ENCODE results near the gene EWSR1.

The EWSR1 gene

DNA sequence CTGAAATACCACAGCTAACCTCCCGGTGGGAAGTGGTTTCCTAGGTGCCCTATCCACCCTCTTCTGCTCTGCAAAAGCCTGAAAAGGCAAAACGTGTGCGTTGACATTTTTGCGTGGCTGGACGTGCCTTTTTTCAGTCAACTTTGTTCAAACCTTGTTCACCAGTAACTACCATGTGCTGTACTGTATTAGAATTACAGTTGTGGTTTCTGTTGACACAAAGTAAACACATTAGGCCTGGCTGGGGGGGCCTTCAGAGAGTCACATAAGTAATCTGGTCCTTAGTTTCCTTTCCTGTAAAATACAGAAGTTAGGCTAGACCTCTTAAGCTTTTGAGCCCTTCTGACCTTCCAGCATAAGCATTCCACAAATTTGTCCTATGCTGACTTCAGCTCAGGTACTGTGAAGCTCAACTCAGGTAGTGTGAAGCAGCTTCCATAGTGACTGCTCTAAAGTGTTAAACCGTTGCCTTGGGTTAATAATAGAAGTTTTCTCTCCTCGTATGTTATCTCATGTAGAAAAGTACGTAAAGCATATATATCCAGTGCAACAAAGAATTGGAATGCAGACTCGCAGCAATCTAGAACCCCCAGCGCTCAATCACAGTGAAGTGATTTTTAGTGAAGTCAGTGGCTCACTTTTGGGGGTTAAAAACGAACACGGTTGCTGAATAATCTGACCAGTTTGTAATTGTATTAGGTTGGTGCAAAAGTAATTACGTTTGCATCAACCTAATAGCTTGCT, 1.8 kb downstream of the EWSR1 start:
- no peak for DNase-seq

DNA sequence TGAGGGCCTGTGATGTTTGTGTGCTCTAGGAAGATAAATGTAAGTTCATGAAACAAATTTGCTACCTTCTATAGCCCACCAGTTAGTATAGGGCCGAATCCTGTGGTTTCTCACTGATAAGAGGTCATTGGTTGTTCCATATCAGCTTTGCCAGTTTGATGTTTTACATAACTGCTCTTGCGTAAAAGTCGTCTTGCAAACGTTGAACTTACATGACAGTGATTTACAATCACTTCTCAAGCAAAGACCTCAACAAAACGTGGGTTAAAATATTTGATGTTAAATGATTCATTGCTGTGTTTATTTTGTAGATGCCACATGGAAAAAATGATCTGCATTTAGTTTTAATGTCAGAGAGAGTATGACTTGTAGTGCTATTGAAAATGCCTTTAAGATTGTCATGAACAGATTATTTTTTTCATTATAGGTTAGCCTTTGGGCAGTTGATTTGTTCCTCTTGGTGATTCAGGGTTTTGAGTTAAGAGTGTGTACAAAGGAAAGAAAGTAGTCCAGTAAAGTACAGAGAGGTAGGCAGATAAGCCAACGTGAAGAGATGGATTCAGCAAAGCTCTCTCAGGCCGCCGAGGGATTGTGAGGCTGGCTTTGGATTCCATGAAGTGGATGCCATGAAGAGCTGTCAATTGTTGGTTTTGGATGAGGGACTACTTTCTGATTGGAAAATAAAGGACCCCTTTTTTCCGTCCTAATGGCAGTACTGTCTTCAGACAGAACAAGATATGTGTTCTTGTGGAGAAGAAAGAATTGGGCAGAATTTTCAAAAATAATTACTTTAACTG, 2.6 kb downstream of the EWSR1 start:
- DNase-seq = no peak

- no peak for DNase-seq
Observed at GRCh38 chr22:29272624-29273023, 4.6 kb downstream of the EWSR1 start.

- DNase-seq = no peak
Observed at GRCh38 chr22:29275167-29275566, 7.1 kb downstream of the EWSR1 start.

DNA sequence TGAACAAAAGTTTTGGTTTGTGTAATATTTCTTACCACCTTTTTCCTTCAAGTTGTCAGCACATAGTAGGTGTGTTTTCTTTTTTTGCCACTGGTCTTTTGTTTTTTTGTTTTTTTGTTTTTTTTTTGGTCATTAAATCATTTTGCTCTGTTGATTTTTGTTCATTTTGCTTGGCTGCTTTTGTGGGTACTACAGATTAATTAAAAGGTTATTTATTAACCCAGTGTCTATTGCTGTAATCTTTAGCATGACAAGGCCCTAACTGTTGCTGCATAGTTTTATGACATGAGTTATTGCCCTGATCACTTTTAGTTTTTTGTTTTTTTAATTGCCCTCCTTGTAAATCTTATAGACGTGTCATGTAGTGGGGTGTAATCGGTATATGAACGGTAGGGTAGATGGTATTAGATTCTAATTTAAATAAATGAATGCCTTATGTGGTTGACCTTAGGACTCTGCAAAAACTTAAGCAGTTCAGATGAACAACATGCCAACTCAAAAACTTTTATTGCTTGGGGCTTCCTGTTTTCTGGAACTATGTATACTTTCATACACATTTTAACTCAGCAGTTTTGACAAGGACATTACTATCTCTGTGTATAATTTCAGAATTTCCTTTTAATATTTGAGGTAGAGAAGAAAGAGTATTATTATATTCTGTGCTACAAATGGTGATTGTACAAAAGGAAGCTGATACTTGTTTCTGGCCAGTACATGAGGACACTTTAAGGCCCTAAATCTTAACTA, 7.9 kb downstream of the EWSR1 start:
- no peak for DNase-seq

DNA sequence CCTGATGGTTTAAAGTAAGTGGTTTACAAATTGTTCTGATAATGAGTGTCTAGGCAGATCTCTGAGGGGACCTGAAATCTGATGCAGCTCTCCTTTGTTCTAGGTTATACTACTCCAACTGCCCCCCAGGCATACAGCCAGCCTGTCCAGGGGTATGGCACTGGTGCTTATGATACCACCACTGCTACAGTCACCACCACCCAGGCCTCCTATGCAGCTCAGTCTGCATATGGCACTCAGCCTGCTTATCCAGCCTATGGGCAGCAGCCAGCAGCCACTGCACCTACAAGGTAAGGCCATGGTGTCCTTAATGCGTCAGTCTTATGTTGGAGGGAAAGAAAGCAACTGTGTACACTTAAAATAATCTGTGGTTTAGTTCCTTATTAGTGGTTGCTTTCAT, 9.9 kb downstream of the EWSR1 start:
- DNase-seq = no peak

DNA sequence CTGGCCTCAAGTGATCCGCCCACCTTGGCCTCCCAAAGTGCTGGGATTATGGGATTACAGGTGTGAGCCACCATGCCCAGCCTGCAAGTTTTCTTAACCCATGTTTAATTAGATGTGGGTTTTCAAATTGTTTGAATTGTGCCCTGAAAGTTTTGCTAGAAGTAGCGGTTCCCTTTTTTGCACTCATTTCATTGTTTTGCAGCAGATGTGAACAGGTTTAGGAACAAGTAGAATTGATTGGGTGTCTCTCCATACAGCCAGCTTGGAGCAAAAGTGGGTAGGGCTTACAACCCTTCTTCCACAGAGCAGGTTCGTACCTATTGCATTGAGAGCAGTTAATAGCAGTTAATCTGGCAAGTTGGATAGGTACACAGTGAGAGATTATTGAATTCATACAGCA, 16.1 kb downstream of the EWSR1 start:
- no peak for DNase-seq

GRCh38 chr22:29288837-29289236, 20.8 kb downstream of the EWSR1 start:
- no peak for DNase-seq

GRCh38 chr22:29290061-29290460, 22.0 kb downstream of the EWSR1 start:
- DNase-seq = no peak

DNA sequence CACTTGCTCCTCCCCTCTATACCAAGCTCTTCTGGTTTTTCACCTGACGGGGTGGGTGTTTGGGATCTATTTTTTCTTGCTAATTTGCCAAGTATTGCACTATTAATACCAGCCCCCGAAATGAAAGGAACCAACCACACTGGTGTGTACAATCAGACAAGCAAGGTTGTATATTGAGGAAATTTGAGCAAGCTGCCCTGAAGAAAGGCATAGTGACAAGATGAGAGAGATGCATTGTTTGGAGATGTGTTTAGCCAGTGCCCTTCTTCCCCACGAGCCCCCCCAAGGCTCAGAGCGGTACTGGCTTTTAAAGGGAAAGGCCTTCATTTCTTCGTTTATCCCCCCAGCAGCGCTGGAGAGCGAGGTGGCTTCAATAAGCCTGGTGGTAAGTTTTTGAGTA, 23.1 kb downstream of the EWSR1 start:
- no peak for DNase-seq

GRCh38 chr22:29292379-29292778, 24.3 kb downstream of the EWSR1 start:
- DNase-seq = no peak

DNA sequence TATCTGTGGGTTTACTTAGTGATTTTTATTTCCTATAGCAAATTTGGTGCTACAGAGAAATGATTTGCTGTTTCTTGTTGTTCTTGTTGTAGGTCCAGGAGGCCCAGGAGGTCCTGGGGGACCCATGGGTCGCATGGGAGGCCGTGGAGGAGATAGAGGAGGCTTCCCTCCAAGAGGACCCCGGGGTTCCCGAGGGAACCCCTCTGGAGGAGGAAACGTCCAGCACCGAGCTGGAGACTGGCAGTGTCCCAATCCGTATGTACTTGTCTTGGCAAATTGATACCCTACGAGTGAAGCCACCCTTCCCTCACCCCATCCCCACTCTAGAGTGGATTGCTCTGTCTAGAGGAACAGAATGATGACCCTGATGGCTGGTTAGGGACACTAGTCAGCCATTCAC, 30.6 kb downstream of the EWSR1 start:
- DNase-seq = no peak

DNA sequence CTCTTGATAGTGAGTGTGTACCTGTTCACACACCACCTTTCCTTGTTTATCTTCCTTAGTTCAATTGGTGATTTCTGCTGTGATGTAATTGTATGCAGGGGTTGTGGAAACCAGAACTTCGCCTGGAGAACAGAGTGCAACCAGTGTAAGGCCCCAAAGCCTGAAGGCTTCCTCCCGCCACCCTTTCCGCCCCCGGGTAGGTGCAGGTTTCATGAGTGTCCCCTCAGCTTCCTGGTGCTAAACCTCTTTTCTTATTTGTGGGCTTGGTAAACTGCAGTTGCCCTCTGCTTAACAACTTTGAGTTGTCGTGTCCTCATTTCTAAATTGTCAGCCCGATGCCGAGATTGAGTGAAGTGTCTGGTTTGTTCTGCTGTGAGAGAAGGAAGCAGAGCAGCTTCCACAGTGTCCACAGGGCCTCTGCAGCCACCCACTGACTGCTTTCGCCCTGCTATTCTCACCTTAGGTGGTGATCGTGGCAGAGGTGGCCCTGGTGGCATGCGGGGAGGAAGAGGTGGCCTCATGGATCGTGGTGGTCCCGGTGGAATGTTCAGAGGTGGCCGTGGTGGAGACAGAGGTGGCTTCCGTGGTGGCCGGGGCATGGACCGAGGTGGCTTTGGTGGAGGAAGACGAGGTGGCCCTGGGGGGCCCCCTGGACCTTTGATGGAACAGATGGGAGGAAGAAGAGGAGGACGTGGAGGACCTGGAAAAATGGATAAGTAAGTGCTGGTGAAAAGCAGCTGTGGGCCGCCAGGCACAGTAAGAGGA, 31.2 kb downstream of the EWSR1 start:
- DNase-seq = no peak

GRCh38 chr22:29300467-29300806, 32.4 kb downstream of the EWSR1 start:
- DNase-seq = no peak

GRCh38 chr22:29300807-29301601, 32.9 kb downstream of the EWSR1 start:
- no peak for DNase-seq

DNA sequence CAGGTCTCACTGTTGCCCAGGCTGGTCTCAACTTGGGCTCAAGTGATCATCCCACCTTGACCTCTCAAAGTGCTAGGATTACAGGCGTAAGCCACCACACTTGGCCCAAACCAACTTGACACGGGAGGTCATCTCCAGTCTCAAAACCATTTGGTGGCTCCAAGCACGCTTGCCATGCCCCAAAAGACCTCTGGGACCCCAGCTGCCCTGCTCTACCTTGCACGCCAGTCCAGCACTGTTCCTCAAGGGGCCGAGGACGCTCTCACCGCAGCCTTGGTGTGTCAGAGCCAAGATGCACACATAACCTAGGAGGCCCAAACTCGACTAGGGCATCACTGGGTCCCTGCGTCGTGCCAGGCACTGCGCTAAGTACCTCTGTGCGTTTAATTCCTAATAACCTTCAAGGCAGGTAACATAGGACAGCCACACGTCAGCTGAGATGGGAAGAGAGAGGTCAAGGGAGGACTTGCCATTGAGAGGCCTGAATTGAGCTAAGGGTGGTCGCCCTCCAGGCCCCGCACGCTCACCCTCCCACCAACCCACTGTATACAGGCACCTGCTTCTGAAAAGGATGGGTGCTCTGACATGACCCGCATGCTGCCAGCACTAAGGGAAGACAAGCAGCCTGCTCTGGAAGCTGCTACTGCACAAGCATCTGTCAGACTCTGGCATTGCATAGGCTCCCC, 33.8 kb downstream of the EWSR1 start:
- DNase-seq = no peak

DNA sequence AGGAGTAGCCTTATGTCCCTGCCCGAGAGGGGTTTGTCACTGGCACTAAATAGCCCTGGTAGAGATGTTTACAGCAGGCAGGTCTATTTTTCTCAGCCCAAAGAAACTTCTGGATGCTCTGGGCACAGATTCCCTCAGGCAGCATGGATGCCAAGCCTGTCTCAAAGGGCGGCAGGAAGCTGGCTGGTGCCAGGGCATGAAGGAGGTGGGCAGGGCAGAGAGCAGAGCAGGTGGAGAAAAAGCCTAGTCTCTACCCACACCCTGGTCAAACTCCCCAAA, 34.3 kb downstream of the EWSR1 start:
- no peak for DNase-seq

DNA sequence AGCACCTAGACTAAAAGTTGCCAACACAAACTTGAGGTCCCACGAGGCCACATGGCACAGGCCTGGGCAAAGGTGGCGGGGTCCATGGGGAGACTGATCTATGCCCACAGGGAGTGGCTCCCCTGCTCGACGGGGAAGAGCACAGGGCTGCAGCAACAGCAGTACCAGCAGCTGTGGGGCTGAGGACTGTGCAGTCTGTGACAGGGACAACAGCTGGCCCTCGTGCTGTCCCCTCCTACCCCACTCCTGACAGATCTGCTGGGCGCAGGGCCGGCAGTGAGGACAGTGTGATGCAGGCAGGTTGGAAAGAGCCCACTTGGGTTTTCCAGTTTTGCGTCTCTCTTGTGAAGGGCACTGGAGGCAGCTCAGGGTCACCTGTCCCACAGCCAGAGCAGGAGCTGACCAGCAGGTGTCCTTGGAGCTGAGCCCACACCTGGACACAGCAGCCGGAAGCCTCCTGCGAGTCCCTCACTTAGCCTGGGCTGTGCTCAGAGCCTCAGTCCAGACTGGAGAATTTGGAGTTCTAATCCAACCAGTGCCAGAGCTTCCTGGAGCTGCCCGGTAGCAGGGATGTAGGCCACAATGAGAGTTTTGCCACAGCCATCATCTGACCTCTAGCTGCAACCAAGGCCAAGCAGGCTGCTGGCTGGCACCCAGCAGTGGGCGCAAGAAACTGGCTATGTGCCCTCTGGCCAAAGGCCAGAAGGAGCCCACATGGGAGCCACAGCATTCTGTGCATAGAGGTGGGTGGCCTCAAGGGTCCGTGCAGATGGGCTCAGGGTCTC, 34.8 kb downstream of the EWSR1 start:
- DNase-seq = no peak

GRCh38 chr22:29305836-29306174, 37.7 kb downstream of the EWSR1 start:
- DNase-seq = no peak

DNA sequence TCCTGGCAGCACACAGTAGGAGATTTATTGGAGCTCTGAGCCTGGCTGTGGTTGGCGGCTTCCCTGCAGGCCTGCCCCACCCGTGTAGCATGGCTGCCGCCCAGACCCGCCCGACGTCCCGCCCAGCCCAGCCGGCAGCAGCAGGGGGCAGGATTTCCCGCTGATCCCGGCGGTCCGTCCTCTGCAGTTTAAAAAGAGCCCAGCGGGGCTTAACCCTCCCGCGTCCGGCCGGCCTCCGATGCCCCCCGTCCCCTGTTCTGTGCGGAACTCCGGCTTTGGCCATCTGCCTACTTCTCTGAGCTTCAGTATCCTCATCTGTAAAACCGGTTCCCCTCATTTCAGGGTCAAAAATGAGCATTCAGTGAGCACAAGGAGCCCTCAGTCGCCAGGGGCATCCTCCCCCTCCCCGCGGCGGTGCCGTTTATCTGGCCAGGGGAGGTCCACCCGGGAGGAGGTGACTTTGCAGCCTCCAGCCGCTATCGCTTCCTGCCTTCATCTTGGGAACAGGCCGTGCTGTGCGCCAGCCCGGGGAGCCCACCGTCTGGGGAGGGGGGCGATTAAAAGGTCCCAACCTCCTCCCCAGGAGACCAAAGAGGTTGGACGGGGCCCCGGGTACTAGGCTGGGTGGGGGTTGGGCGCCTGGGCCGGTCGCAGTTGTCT, 38.2 kb downstream of the EWSR1 start, which contains the start of gene GAS2L1:
GAS2L1 (plus strand) TSS at position 476 of the 660 bp plus-strand sequence. CDS start 1,456 bp downstream, outside the sequence.
- no peak for DNase-seq

Data from activated naive CD4-positive, alpha-beta T cell (primary cell).